ENCODE results near the gene MBNL2.

Gene MBNL2

GRCh38 chr13:97298816-97299215 is 76.7 kb downstream of the MBNL2 start:
- Histone ChIP-seq H3K4me1 (ENCODE audit: insufficient read depth, low read length) (no peaks in the 10 kb centered on the region), H3K36me3 (ENCODE audit: insufficient read depth, low read depth, low read length) (no peaks in the 10 kb centered on the region), H3K27ac (ENCODE audit: low read length) (no peak overlapping the region), H3K27me3 (ENCODE audit: insufficient read depth, low read length) (no peaks in the 10 kb centered on the region), H3K4me3 (ENCODE audit: low read length) (no peak overlapping the region), H3K9me3 (ENCODE audit: insufficient read depth, low read depth, low read length) (no peaks in the 10 kb centered on the region), H3K9ac (ENCODE audit: low read depth, low read length) (no peak overlapping the region)

- no peaks in the 10 kb centered on the region for H3K36me3 ChIP-seq (ENCODE audit: insufficient read depth, low read depth, low read length)
- no peaks in the 10 kb centered on the region for H3K9me3 ChIP-seq (ENCODE audit: insufficient read depth, low read depth, low read length)
- H3K4me1 ChIP-seq (ENCODE audit: insufficient read depth, low read length), result no peaks in the 10 kb centered on the region
- H3K27ac ChIP-seq (ENCODE audit: low read length), result no peak overlapping the region
- H3K9ac ChIP-seq (ENCODE audit: low read depth, low read length), result no peak overlapping the region
- no peaks in the 10 kb centered on the region for H3K27me3 ChIP-seq (ENCODE audit: insufficient read depth, low read length)
- no peak overlapping the region for H3K4me3 ChIP-seq (ENCODE audit: low read length)
Measured at GRCh38 chr13:97300871-97301270, 78.7 kb downstream of the MBNL2 start.

GRCh38 chr13:97301382-97302095 is 79.4 kb downstream of the MBNL2 start:
- H3K36me3 ChIP-seq (ENCODE audit: insufficient read depth, low read depth, low read length), result no peaks in the 10 kb centered on the region
- no peak overlapping the region for H3K4me3 ChIP-seq (ENCODE audit: low read length)
- no peaks in the 10 kb centered on the region for H3K27me3 ChIP-seq (ENCODE audit: insufficient read depth, low read length)
- H3K9ac ChIP-seq (ENCODE audit: low read depth, low read length), result no peak overlapping the region
- H3K27ac ChIP-seq (ENCODE audit: low read length), result no peak overlapping the region
- no peaks in the 10 kb centered on the region for H3K4me1 ChIP-seq (ENCODE audit: insufficient read depth, low read length)
- no peaks in the 10 kb centered on the region for H3K9me3 ChIP-seq (ENCODE audit: insufficient read depth, low read depth, low read length)

DNA sequence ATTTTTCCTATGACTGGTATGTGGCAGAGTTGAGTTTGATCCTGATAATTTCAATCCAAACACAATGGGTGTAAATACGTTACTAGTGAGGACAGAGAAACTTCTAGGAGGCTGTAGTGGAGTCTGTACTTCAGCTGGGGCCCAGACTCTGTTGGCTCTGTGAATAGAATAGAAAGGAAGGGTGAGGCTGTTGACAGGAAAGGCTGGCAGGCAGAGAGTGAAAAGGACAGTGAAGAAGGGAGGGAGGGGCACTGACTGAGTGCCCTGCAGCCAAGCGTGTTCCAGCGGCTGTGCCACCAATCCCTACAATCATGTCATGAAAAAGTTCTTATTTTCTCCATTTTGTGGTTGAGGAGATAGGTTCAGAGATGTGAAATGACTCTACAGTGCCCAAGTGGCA is 80.5 kb downstream of the MBNL2 start:
- Histone ChIP-seq H3K4me1 (ENCODE audit: insufficient read depth, low read length) (peaks cover under 1% of the 10 kb centered on the region; the same call in 1 of the 2 replicates), H3K9me3 (ENCODE audit: insufficient read depth, low read depth, low read length) (no peaks in the 10 kb centered on the region), H3K9ac (ENCODE audit: low read depth, low read length) (no peak overlapping the region), H3K36me3 (ENCODE audit: insufficient read depth, low read depth, low read length) (no peaks in the 10 kb centered on the region), H3K4me3 (ENCODE audit: low read length) (no peak overlapping the region), H3K27me3 (ENCODE audit: insufficient read depth, low read length) (no peaks in the 10 kb centered on the region), H3K27ac (ENCODE audit: low read length) (no peak overlapping the region)

DNA sequence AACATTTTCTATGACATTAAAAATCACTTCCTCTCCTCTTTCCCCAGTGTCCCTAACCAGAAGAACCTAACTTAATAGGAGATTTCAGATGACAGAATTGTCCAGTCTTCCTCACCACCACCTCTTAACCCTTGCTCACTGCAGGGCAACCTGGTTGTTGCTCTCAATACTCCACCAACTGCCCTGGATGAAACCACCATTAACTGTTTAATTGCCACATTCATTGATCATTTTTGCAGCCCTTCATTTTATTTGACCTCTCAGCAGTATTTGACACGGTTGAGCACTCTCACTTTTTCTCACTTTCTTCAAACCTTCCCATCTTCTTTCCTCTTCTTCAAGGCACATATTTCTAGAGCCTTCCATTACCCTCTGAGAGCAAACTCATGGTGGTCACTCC is 84.0 kb downstream of the MBNL2 start:
- peaks cover 12% of the 10 kb centered on the region; the same call in 1 of the 2 replicates for H3K4me1 ChIP-seq (ENCODE audit: insufficient read depth, low read length)
- no peak overlapping the region for H3K27ac ChIP-seq (ENCODE audit: low read length)

GRCh38 chr13:97306645-97307044 is 84.5 kb downstream of the MBNL2 start:
- no peaks in the 10 kb centered on the region for H3K9me3 ChIP-seq (ENCODE audit: insufficient read depth, low read depth, low read length)
- no peak overlapping the region for H3K9ac ChIP-seq (ENCODE audit: low read depth, low read length)
- no peaks in the 10 kb centered on the region for H3K27me3 ChIP-seq (ENCODE audit: insufficient read depth, low read length)
- H3K4me1 ChIP-seq (ENCODE audit: insufficient read depth, low read length), result peaks cover 12% of the 10 kb centered on the region; the same call in 1 of the 2 replicates
- no peak overlapping the region for H3K27ac ChIP-seq (ENCODE audit: low read length)
- H3K36me3 ChIP-seq (ENCODE audit: insufficient read depth, low read depth, low read length), result no peaks in the 10 kb centered on the region
- no peak overlapping the region for H3K4me3 ChIP-seq (ENCODE audit: low read length)

More for the DNA sequence above, 84.0 kb downstream of the MBNL2 start:
- no peak overlapping the region for H3K9ac ChIP-seq (ENCODE audit: low read depth, low read length)
- no peaks in the 10 kb centered on the region for H3K27me3 ChIP-seq (ENCODE audit: insufficient read depth, low read length)
- H3K4me3 ChIP-seq (ENCODE audit: low read length), result no peak overlapping the region
- H3K9me3 ChIP-seq (ENCODE audit: insufficient read depth, low read depth, low read length), result no peaks in the 10 kb centered on the region
- H3K36me3 ChIP-seq (ENCODE audit: insufficient read depth, low read depth, low read length), result no peaks in the 10 kb centered on the region

DNA sequence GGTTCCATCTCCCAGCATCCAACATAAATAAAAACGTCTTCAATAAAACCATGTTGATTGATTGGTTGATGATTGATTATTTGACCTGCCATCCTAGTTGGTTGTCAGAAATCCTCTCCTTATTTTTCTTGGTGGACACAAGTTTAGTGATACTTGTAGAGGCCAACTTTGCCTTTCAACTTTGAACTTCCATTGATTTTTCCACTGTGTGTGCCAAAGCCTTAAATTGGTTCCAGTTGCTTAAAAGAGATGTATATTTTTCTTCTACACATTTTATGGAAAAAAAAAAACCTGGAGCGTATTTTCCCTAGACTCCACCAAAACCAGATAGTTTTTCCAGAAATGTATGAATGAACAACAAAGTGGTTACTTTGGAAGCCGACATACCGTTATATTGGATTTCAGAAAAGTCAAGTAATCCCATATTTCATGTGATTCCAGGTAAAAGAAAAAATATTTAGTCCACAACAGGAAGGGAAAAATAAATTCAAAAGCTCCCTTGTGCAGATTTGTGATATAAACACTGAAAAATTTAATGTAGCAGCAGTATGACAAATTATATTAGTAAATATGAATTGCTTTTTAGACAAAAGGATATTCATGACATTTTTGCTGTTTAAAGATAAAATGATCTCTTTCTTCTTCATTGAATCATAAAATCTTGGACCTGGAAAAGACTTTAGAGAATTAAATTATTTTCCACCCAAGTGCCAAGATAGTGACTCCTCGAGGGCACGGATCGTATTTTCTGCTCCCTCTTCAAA is 85.2 kb downstream of the MBNL2 start:
- Histone ChIP-seq H3K4me1 (ENCODE audit: insufficient read depth, low read length) (peaks cover 12% of the 10 kb centered on the region; the same call in 1 of the 2 replicates), H3K4me3 (ENCODE audit: low read length) (no peak overlapping the region), H3K27me3 (ENCODE audit: insufficient read depth, low read length) (no peaks in the 10 kb centered on the region), H3K27ac (ENCODE audit: low read length) (no peak overlapping the region), H3K9me3 (ENCODE audit: insufficient read depth, low read depth, low read length) (no peaks in the 10 kb centered on the region), H3K9ac (ENCODE audit: low read depth, low read length) (no peak overlapping the region), H3K36me3 (ENCODE audit: insufficient read depth, low read depth, low read length) (no peaks in the 10 kb centered on the region)

- Histone ChIP-seq H3K36me3 (ENCODE audit: insufficient read depth, low read depth, low read length) (no peaks in the 10 kb centered on the region), H3K4me3 (ENCODE audit: low read length) (no peak overlapping the region), H3K27me3 (ENCODE audit: insufficient read depth, low read length) (no peaks in the 10 kb centered on the region), H3K4me1 (ENCODE audit: insufficient read depth, low read length) (peaks cover 12% of the 10 kb centered on the region; the same call in 1 of the 2 replicates), H3K27ac (ENCODE audit: low read length) (no peak overlapping the region), H3K9me3 (ENCODE audit: insufficient read depth, low read depth, low read length) (no peaks in the 10 kb centered on the region), H3K9ac (ENCODE audit: low read depth, low read length) (no peak overlapping the region)
Measured at GRCh38 chr13:97307882-97308624, 85.9 kb downstream of the MBNL2 start.

- Histone ChIP-seq H3K4me3 (ENCODE audit: low read length) (no peak overlapping the region), H3K27me3 (ENCODE audit: insufficient read depth, low read length) (no peaks in the 10 kb centered on the region), H3K9me3 (ENCODE audit: insufficient read depth, low read depth, low read length) (no peaks in the 10 kb centered on the region), H3K9ac (ENCODE audit: low read depth, low read length) (no peak overlapping the region), H3K27ac (ENCODE audit: low read length) (no peak overlapping the region), H3K4me1 (ENCODE audit: insufficient read depth, low read length) (peaks cover 12% of the 10 kb centered on the region; the same call in 1 of the 2 replicates), H3K36me3 (ENCODE audit: insufficient read depth, low read depth, low read length) (no peaks in the 10 kb centered on the region)
Measured at GRCh38 chr13:97308735-97309429, 86.7 kb downstream of the MBNL2 start.

DNA sequence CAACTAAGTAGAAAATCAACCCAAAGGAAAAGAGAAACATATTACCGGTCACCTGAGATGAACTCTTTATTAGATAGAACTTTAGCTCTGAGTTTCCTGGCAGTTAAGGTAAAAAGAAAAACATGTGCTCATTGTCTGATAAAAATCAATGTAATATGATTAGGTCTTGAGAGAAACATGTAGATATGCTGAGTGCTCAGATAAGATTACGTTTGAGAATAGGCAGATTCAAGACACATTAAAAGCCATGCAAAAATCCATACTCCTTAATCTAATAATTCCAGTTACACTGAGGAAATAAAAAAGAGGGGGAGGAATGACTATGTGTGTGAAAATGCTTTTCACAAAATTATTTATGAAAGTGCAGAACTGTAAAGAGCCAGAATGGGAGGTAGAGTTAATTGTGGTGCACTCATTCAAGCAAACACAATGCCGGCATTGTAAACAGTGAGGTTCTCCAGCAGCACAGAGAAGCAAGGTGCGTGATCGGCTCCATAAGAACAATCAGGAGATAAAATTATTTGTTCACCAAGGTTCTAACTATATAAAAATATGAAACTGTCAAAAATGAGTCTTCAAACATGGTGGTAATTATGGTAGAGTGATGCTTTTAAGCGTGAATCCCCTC is 88.8 kb downstream of the MBNL2 start:
- H3K4me3 ChIP-seq (ENCODE audit: low read length), result no peak overlapping the region
- H3K9ac ChIP-seq (ENCODE audit: low read depth, low read length), result no peak overlapping the region
- no peaks in the 10 kb centered on the region for H3K36me3 ChIP-seq (ENCODE audit: insufficient read depth, low read depth, low read length)
- no peaks in the 10 kb centered on the region for H3K9me3 ChIP-seq (ENCODE audit: insufficient read depth, low read depth, low read length)
- H3K4me1 ChIP-seq (ENCODE audit: insufficient read depth, low read length), result peaks cover 12% of the 10 kb centered on the region; the same call in 1 of the 2 replicates
- H3K27me3 ChIP-seq (ENCODE audit: insufficient read depth, low read length), result no peaks in the 10 kb centered on the region
- H3K27ac ChIP-seq (ENCODE audit: low read length), result no peak overlapping the region

GRCh38 chr13:97311956-97312355 is 89.8 kb downstream of the MBNL2 start:
- Histone ChIP-seq H3K27ac (ENCODE audit: low read length) (no peak overlapping the region), H3K36me3 (ENCODE audit: insufficient read depth, low read depth, low read length) (no peaks in the 10 kb centered on the region), H3K4me1 (ENCODE audit: insufficient read depth, low read length) (peaks cover 12% of the 10 kb centered on the region; the same call in 1 of the 2 replicates), H3K9ac (ENCODE audit: low read depth, low read length) (no peak overlapping the region), H3K4me3 (ENCODE audit: low read length) (no peak overlapping the region), H3K9me3 (ENCODE audit: insufficient read depth, low read depth, low read length) (no peaks in the 10 kb centered on the region), H3K27me3 (ENCODE audit: insufficient read depth, low read length) (no peaks in the 10 kb centered on the region; the same call in 1 of the 2 replicates)

Data from iPS-20b (cell line).